ENCODE results near the gene TRAPPC5. TPM values are rescaled to one million over a fixed set of nuclear protein-coding genes. Genes with fewer than 3 reads are reported as not detected.

TRAPPC5 gene
- polyA plus RNA-seq, 1 of the 3 experiments (the other 2 are of a cell fraction), result 49.4 TPM

GRCh38 chr19:7701049-7701653, 20.5 kb downstream of the TRAPPC5 start:
- no peak overlapping the region for H3K9ac ChIP-seq
- no peaks in the 10 kb centered on the region for H3K4me1 ChIP-seq (ENCODE audit: control insufficient read depth in 1 of 2, insufficient read depth in 2 of 2, low read depth in 1 of 2, low read length in 1 of 2)
- no peak overlapping the region for H3K4me2 ChIP-seq
- H3K27ac ChIP-seq (ENCODE audit: low read depth in 2 of 2, low read length in 1 of 2), result no peak overlapping the region
- no peaks in the 10 kb centered on the region for H3F3A ChIP-seq (replicated peaks; ENCODE audit: insufficient read depth)
- ChIA-PET POLR2A (no interaction called here), CTCF (interaction anchor here (2.5 kb wide), 1 partner anchor 21 kb away, joined by 10 read pairs; the partner anchor contains the start of gene TRAPPC5)
- H3K79me2 ChIP-seq (ENCODE audit: insufficient read depth), result no peaks in the 10 kb centered on the region
- H3K9me3 ChIP-seq, result no peaks in the 10 kb centered on the region
- no peak for DNase-seq
- no peak overlapping the region for H2AFZ ChIP-seq (ENCODE audit: low read depth)
- no peaks in the 10 kb centered on the region for H3K9me2 ChIP-seq
- 41% methylated on average over 9 of the region's 12 CpGs for WGBS (ENCODE audit: low lambda C conversion rate)
- H3K36me3 ChIP-seq (replicated peaks in 1 of 2; ENCODE audit: control insufficient read depth in 1 of 2, insufficient read depth in 2 of 2, low read length in 1 of 2), result no peaks in the 10 kb centered on the region
- H3K4me3 ChIP-seq (ENCODE audit: low read depth in 2 of 2, low read length in 1 of 2), result no peak overlapping the region
- H4K20me1 ChIP-seq (ENCODE audit: insufficient read depth), result no peaks in the 10 kb centered on the region
- no peak for TF ChIP-seq RAD21 (IDR thresholded peaks at IDR 0.05; ENCODE audit: low read length)
- no peak for TF ChIP-seq YY1 (IDR thresholded peaks at IDR 0.05; ENCODE audit: low read depth)
- no peak for TF ChIP-seq USF2 (IDR thresholded peaks at IDR 0.05; ENCODE audit: borderline replicate concordance, low read depth, low read length)
- no peak for TF ChIP-seq EP300 (IDR thresholded peaks at IDR 0.05; ENCODE audit: borderline replicate concordance in 1 of 2, low read depth in 1 of 2, low read length in 1 of 2)
- TF ChIP-seq FOXM1 (IDR thresholded peaks at IDR 0.05; ENCODE audit: low read depth), result no peak
- TF ChIP-seq RXRA (IDR thresholded peaks at IDR 0.05; ENCODE audit: borderline replicate concordance, low read depth), result no peak
- TF ChIP-seq RFX5 (IDR thresholded peaks at IDR 0.05; ENCODE audit: low read length), result no peak
- no peak for TF ChIP-seq REST (IDR thresholded peaks at IDR 0.05; ENCODE audit: low read depth, low read length)
- TF ChIP-seq ELF1 (IDR thresholded peaks at IDR 0.05), result no peak
- no peak for TF ChIP-seq MEF2A (IDR thresholded peaks at IDR 0.05; ENCODE audit: borderline replicate concordance, low read depth)
- TF ChIP-seq SIN3A (IDR thresholded peaks at IDR 0.05; ENCODE audit: borderline replicate concordance, low read depth, low read length), result no peak
- peaks cover 90% of the 10 kb centered on the region for H3K27me3 ChIP-seq (ENCODE audit: insufficient read depth)

GRCh38 chr19:7701654-7702457, 21.2 kb downstream of the TRAPPC5 start, which contains the start of gene FCER2:
TSS of gene FCER2 (minus strand) at chr19:7702131. CDS start at chr19:7699760, 2,371 bp downstream.
- POLR2A ChIA-PET, result no interaction called here

More at GRCh38 chr19:7701654-7702457, 21.2 kb downstream of the TRAPPC5 start, which contains the start of gene FCER2:
- Histone ChIP-seq H3K9me3 (no peaks in the 10 kb centered on the region), H4K20me1 (ENCODE audit: insufficient read depth) (no peaks in the 10 kb centered on the region), H3K4me2 (no peak within 1 kb of the TSS), H2AFZ (ENCODE audit: low read depth) (no peak within 1 kb of the TSS), H3F3A (replicated peaks; ENCODE audit: insufficient read depth) (no peaks in the 10 kb centered on the region), H3K27ac (ENCODE audit: low read depth in 2 of 2, low read length in 1 of 2) (no peak within 1 kb of the TSS), H3K36me3 (replicated peaks in 1 of 2; ENCODE audit: control insufficient read depth in 1 of 2, insufficient read depth in 2 of 2, low read length in 1 of 2) (no peaks in the 10 kb centered on the region), H3K79me2 (ENCODE audit: insufficient read depth) (no peaks in the 10 kb centered on the region), H3K9me2 (no peaks in the 10 kb centered on the region), H3K27me3 (ENCODE audit: insufficient read depth) (peaks cover 84% of the 10 kb centered on the region), H3K4me3 (ENCODE audit: low read depth in 2 of 2, low read length in 1 of 2) (no peak within 1 kb of the TSS), H3K9ac (no peak within 1 kb of the TSS), H3K4me1 (ENCODE audit: control insufficient read depth in 1 of 2, insufficient read depth in 2 of 2, low read depth in 1 of 2, low read length in 1 of 2) (no peaks in the 10 kb centered on the region)
- DNase-seq, result no peak
- 7% methylated on average over 20 of the region's 20 CpGs for WGBS (ENCODE audit: low lambda C conversion rate)
- TF ChIP-seq YY1 (IDR thresholded peaks at IDR 0.05; ENCODE audit: low read depth) (no peak), USF2 (IDR thresholded peaks at IDR 0.05; ENCODE audit: borderline replicate concordance, low read depth, low read length) (no peak), IRF3 (IDR thresholded peaks at IDR 0.05; ENCODE audit: low read depth, low read length) (no peak), GATA2 (CRISPR knock-in tag; IDR thresholded peaks at IDR 0.05) (no peak)
- CTCF ChIA-PET, result interaction anchor here (2.5 kb wide), 1 partner anchor 21 kb away, joined by 10 read pairs; the partner anchor contains the start of gene TRAPPC5
